WERI-Rb-1 (cell line): ENCODE data around the gene APOE.

ENCODE experiments used
- DNase-seq: peaks from one replicate; pipeline ENCODE4 v3.0.0-alpha.2; 2020
- H3K27ac ChIP-seq: fragments of 250-450 bp; sonication (Bioruptor Pico); 2 replicates; pipeline ENCODE4 v1.5.1; 2020; ENCODE audit warnings: mild to moderate bottlenecking, moderate library complexity
- H3K27me3 ChIP-seq: fragments of 250-450 bp; sonication (Bioruptor Pico); 2 replicates; pipeline ENCODE4 v1.5.1; 2021; ENCODE audit warnings: mild to moderate bottlenecking, low read depth, moderate library complexity; ENCODE audit not compliant: insufficient read depth, severe bottlenecking
- H3K36me3 ChIP-seq: fragments of 250-450 bp; sonication (Bioruptor Pico); 2 replicates; pipeline ENCODE4 v1.5.1; 2020; ENCODE audit warnings: mild to moderate bottlenecking, moderate library complexity
- H3K4me3 ChIP-seq: 2 replicates; pipeline ENCODE4 v1.5.1; 2011; ENCODE audit warnings: low read depth, mild to moderate bottlenecking, control low read depth, low read length
- H3K9me3 ChIP-seq: fragments of 250-450 bp; sonication (Bioruptor Pico); 2 replicates; pipeline ENCODE4 v1.5.1; 2021; ENCODE audit warnings: mild to moderate bottlenecking, moderate library complexity; ENCODE audit not compliant: severe bottlenecking
- CTCF ChIP-seq: IDR thresholded peaks from 2 replicates; pipeline ENCODE4 v1.5.1; 2011; ENCODE audit warnings: low read depth, mild to moderate bottlenecking, control low read depth, inconsistent platforms, low read length

Gene APOE

DNA sequence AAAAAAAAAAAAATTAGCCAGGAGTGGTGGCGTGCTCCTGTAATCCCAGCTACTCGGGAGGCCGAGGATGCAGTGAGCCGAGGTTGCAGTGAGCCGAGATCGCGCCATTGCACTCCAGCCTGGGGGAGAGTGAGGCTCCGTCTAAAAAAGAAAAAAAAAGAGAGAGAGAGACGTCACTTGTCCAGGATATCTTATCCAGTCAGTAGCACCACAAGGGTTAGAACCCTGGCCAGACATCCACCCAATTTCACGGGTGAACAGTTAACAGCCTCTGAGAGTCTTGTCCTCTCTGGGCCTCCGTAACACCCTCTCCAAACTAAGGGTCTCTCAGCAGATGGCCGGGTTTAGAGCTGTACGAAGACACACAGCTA, 48.7 kb downstream of the APOE start:
- H3K36me3 ChIP-seq: peaks cover 11% of the 10 kb centered on the region
- no peaks in the 10 kb centered on the region for H3K27me3 ChIP-seq
- no peaks in the 10 kb centered on the region for H3K9me3 ChIP-seq
- TF ChIP-seq CTCF: no peak
- DNase-seq: no peak
- peak overlapping the region; percentile 94 for H3K4me3 ChIP-seq
- H3K27ac ChIP-seq: peak overlapping the region; percentile 91

DNA sequence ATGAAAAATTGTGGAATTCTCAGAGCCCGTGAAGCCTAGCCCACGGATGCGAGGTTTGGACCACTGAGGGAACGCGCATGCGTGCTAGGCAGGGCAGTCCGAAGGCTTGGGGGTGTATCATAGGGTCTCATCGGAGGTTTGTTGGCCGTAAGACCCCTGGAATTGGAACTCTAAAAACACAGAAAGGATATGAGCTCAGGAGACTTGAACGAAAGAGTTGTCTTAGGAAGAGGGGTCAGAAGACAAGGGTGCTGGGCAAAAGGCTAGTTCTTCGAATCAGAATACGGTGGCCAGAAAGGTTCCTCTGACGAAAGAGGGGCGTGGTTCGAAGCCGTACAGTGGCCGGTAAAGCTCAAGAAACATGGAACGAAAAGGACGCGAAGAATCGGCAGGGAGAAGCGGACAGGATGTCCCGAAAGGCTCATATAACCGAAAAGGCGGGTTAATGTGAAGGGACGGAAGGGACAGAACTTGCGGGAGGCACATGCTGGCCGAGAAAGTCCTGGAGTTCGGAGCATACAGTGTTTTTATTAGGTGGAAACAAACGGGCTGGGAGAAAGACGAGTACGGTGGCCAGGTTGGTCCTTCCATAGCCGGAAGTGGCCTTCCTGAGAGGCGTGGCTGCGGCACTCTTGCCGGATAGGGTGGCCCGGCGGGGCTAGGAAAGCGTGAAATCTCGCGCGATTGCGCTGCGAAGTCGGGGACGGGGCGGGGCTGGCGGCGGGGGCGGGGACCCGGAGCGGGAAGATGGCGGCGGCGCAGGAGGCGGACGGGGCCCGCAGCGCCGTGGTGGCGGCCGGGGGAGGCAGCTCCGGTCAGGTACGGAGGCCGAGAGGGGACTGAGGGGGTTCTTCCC, 49.3 kb downstream of the APOE start, which contains the start of gene CLPTM1:
CLPTM1 (plus strand) TSS at position 732 of the 856 bp plus-strand sequence; CDS start at position 748, 16 bp downstream.
- H3K9me3 ChIP-seq: no peaks in the 10 kb centered on the region
- no peaks in the 10 kb centered on the region for H3K27me3 ChIP-seq
- H3K27ac ChIP-seq: peak within 1 kb of the TSS; percentile 91
- H3K4me3 ChIP-seq: peak within 1 kb of the TSS; percentile 94
- H3K36me3 ChIP-seq: peaks cover 11% of the 10 kb centered on the region
- TF ChIP-seq CTCF: no peak
- peak; percentile 96 for DNase-seq

GRCh38 chr19:44955505-44956439, 50.2 kb downstream of the APOE start:
- Histone ChIP-seq H3K4me3 (peak overlapping the region; percentile 94), H3K27ac (peak overlapping the region; percentile 91), H3K9me3 (no peaks in the 10 kb centered on the region), H3K36me3 (peaks cover 18% of the 10 kb centered on the region), H3K27me3 (no peaks in the 10 kb centered on the region)
- DNase-seq: no peak
- no peak for TF ChIP-seq CTCF

GRCh38 chr19:44957526-44957925, 51.9 kb downstream of the APOE start:
- DNase-seq: no peak
- no peak for TF ChIP-seq CTCF
- H3K27ac ChIP-seq: no peak overlapping the region
- no peaks in the 10 kb centered on the region for H3K27me3 ChIP-seq
- H3K4me3 ChIP-seq: no peak overlapping the region
- H3K9me3 ChIP-seq: no peaks in the 10 kb centered on the region
- H3K36me3 ChIP-seq: peaks cover 30% of the 10 kb centered on the region

GRCh38 chr19:44958090-44958489, 52.5 kb downstream of the APOE start:
- peaks cover 33% of the 10 kb centered on the region for H3K36me3 ChIP-seq
- H3K27ac ChIP-seq: no peak overlapping the region
- H3K27me3 ChIP-seq: no peaks in the 10 kb centered on the region
- no peaks in the 10 kb centered on the region for H3K9me3 ChIP-seq
- no peak overlapping the region for H3K4me3 ChIP-seq
- DNase-seq: no peak
- TF ChIP-seq CTCF: no peak
